Ramos (cell line): ENCODE data around the gene GNAI3.

Source experiments
- in situ Hi-C: fragments of 300-500 bp; cut with MboI; formaldehyde crosslinking; loops from one replicate; pipeline ENCODE4 v1.14.3; 2022; ENCODE audit warnings: low sequenced_read_pairs; ENCODE audit not compliant: unreplicated experiment

The GNAI3 gene

GRCh38 chr1:109522026-109522425 is 26.4 kb upstream of the GNAI3 start:
- in situ Hi-C loops, result no loop called here

- in situ Hi-C loops, result no loop called here
These were observed 24.7 kb upstream of the GNAI3 start for GRCh38 chr1:109523706-109524105.

- in situ Hi-C loops, result no loop called here
These were observed 21.2 kb upstream of the GNAI3 start for GRCh38 chr1:109527098-109527811.

GRCh38 chr1:109527846-109528695 is 20.3 kb upstream of the GNAI3 start:
- in situ Hi-C loops, result no loop called here

GRCh38 chr1:109528712-109529111 is 19.7 kb upstream of the GNAI3 start:
- in situ Hi-C loops, result no loop called here

- in situ Hi-C loops, result loop anchor here (5.0 kb wide), 2 partner anchors 33 to 263 kb away; no protein-coding TSS in a partner anchor
These were observed 18.4 kb upstream of the GNAI3 start for GRCh38 chr1:109529881-109530456.

- in situ Hi-C loops, result loop anchor here (5.0 kb wide), 2 partner anchors 33 to 263 kb away; no protein-coding TSS in a partner anchor
These were observed 17.8 kb upstream of the GNAI3 start for GRCh38 chr1:109530457-109531087.

GRCh38 chr1:109531380-109531779 is 17.0 kb upstream of the GNAI3 start:
- in situ Hi-C loops, result loop anchor here (5.0 kb wide), 2 partner anchors 34 to 264 kb away; no protein-coding TSS in a partner anchor

GRCh38 chr1:109531826-109532364 is 16.5 kb upstream of the GNAI3 start:
- in situ Hi-C loops, result loop anchor here (5.0 kb wide), 2 partner anchors 35 to 265 kb away; no protein-coding TSS in a partner anchor

- in situ Hi-C loops, result loop anchor here (5.0 kb wide), 2 partner anchors 35 to 265 kb away; no protein-coding TSS in a partner anchor
These were observed 15.9 kb upstream of the GNAI3 start for GRCh38 chr1:109532365-109533136.

- in situ Hi-C loops, result loop anchor here (5.0 kb wide), 2 partner anchors 37 to 267 kb away; no protein-coding TSS in a partner anchor
These were observed 14.0 kb upstream of the GNAI3 start for GRCh38 chr1:109534307-109534858.

GRCh38 chr1:109535481-109535880 is 12.9 kb upstream of the GNAI3 start:
- in situ Hi-C loops, result loop anchor here (5.0 kb wide), 1 partner anchor 237 kb away; no protein-coding TSS in a partner anchor

- in situ Hi-C loops, result loop anchor here (5.0 kb wide), 1 partner anchor 236 kb away; no protein-coding TSS in a partner anchor
These were observed 12.4 kb upstream of the GNAI3 start for GRCh38 chr1:109535971-109536491.

GRCh38 chr1:109537450-109538178 is 10.8 kb upstream of the GNAI3 start:
- in situ Hi-C loops, result loop anchor here (5.0 kb wide), 1 partner anchor 235 kb away; no protein-coding TSS in a partner anchor

- in situ Hi-C loops, result loop anchor here (5.0 kb wide), 1 partner anchor 233 kb away; no protein-coding TSS in a partner anchor
These were observed 9.4 kb upstream of the GNAI3 start for GRCh38 chr1:109538827-109539555.

GRCh38 chr1:109539676-109540075 is 8.7 kb upstream of the GNAI3 start, which contains the start of gene GPR61:
Gene GPR61, plus strand, starts transcription at chr1:109539872. Its CDS starts 3,151 bp downstream, at chr1:109543023.
- in situ Hi-C loops, result loop anchor here (5.0 kb wide), 1 partner anchor 233 kb away; no protein-coding TSS in a partner anchor

- in situ Hi-C loops, result no loop called here
These were observed 7.3 kb upstream of the GNAI3 start for GRCh38 chr1:109541102-109541501.
